ENCODE measurements around the gene ADGRB2.

ADGRB2 gene

DNA sequence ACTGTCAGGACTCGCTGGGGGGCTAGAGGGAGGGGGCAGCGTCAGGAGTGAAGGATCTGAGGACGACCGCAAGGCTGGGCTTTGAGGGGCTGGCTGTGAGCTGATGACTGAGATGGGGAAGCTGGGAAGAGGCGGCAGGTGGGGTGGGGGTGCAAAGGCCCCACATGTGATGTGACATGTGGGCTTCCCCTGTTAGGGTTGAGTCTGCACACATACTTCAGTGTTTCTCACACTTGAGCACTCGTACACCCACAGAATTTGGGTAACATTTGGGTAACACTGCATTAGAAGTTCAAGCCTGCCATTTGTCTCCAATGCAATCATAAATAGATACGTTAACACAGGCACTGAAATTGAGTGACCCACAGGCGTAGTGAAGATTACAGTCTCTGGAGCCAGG is 76.5 kb downstream of the ADGRB2 start:
- DNase-seq = no peak

DNA sequence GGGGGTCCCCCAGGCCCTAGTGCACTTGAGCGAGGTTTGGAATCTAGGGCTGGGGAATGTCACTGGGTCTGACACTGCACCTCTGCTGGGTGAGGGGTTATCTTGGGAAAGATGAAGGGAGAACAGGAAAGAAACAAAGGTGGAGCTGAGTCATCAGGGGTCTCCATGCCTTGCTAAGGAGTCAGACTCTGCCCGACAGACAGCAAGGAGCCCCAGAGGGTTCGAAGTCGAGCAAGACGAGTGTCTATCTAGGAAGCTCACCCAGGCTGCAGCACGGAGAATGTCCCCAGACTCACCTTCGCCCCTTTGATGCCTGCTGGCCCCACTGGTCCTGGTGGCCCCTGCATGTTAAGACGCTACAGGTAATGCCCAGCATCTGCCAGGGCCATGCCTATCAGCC is 78.3 kb downstream of the ADGRB2 start:
- DNase-seq = no peak

DNA sequence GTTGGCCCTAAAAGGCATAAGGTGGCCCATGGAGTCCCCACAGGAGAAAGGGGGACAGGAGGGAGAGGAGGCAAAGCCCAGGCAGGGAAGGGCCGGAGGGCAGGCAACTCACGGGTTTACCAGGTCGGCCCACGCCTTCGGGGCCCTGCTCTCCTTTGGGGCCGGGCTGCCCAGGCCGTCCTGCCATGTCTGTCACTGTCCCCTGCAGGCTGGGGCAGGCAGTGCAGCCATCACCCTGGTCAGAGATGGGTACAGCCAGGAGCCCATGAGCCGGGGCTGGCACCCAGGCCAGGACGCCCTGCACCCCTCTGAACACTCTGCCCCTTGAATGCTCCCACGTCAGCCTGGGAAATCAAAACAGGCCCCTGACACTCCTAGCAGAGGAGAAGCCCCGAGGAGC is 80.1 kb downstream of the ADGRB2 start:
- DNase-seq = no peak

DNA sequence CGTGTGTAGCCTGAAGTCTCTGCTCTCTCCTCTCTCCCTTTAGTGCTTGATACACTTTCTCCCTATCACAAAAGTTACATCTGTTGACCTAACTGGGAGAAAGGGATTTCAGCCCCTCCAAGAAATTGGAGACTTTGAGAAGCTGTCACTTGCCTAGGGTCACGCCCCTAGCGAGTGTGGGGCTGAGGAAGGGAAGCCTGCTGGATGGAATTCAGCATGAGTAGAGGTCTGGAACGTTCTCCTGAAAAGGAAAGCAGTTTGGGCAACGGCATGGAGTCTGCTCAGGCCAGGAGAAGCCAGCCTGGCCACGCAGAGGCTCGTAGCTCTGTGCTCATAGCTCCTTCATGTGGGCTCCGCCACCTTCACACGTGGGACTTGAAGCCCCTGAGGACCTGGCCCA is 82.7 kb downstream of the ADGRB2 start:
- no peak for DNase-seq

DNA sequence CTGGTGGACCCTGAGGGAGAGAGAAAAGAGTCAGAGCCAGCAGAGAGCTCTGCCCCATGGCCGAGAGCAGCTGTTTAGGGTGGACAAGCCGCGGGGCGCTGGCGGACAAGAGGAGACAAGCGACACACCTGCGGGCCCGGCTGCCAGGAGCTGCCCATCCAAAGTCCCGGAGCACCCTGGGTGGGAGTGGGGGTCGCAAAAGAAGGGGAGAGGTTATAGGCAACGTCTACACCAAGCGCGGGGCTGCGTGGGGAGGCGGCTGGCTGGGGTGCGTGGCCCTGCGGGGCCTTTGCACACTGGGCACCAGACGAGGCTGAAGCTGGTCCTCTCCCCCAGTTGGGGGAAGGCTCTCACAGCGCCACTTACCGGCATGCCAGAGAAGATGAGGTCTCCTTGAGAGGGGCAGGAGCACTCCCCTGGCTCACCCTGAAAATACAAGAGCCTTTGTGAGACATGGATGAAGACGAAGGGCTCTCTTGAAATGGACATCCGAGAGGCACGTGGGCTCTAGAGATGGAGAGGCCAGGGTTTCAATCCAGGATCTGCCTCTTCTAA is 84.4 kb downstream of the ADGRB2 start:
- DNase-seq = no peak

DNA sequence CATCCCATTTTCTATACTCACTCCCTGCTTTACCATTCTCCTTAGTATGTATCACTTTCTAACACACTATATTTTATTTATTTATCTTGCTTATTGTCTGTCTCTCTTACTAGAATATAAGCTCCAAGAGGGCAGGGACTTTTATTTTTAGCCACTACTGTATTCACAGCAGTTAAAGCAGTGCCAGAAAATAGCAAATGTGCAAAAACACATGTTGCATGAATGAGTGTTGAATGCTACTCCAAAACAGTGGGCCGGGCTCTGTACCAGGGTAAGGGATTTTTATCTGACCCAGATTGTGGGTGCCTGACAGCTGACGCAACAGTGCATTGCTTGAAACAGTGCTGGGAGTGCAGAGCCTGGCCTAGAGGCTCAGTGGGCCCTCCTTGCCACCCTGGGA is 85.0 kb downstream of the ADGRB2 start:
- DNase-seq = no peak

DNA sequence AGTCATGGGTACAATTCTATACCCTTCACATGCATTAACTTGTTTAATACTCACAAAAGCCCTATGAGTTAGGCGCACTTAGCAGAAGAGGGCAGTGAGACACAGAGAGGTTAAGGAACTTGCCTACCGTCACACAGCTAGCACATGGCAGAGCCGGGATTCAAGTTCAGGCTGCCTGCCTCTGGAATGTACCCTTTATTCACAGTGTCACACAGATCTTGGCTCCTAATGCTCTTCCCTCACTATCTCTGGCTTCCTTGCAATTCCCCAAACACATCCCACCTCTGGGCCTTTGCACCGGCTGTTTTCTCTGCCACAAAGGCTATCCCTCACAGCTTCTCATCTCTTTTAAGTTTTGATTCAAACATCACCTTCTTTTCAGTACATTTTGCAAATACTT is 85.5 kb downstream of the ADGRB2 start:
- DNase-seq = no peak

DNA sequence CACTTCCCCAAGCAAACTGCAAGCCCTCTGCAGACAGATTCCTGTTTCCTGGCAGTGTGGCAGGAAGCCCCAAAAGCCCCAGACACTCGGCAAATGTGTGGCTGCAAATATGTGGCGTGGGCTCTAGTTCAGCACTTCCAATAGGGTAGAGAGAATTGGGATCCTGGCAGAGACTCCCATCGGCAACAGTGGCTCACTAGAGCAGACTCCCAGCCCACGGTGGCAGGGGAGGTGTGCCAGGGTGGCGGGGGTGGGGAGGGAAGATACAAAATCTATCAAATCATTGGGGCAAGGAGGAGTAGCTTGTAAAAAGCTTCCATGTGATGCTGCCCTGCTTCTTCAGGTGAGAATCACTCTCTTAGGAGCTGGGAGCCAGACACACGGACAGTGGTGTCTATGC is 86.2 kb downstream of the ADGRB2 start:
- peak in 6 of 58 donors; percentile 10 to 35 (median 20) for DNase-seq

DNA sequence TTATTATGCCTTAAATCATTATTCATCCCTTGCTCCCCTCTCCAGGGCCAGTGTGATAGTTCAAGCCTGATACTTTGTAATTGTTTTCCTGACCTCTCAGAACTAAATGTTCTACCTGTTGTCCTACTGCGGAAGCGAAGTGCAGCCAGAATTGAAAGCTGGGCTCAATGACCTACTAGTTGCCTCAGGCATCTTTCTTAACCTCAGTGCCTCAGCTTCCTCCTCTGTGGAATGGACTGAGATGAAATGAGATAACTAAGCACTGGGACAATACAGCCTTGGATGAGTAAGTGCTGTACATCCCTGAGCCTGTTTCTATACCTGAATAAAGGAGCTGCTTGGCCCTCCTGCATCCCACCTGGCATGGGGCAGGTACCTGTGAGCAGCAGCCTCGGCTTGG is 86.7 kb downstream of the ADGRB2 start:
- DNase-seq = no peak

Measured in anterior cingulate cortex (tissue), 58 donors.